Measurements from ENCODE around the gene LRRC3.

The LRRC3 gene

GRCh38 chr21:44459712-44460440 lies 4.6 kb downstream of the LRRC3 start:
- no peak for DNase-seq

GRCh38 chr21:44460441-44460755 lies 5.1 kb downstream of the LRRC3 start:
- DNase-seq: no peak

GRCh38 chr21:44461005-44461404 lies 5.7 kb downstream of the LRRC3 start:
- no peak for DNase-seq

GRCh38 chr21:44461464-44462001 lies 6.2 kb downstream of the LRRC3 start:
- DNase-seq: no peak

- no peak for DNase-seq
Measured at GRCh38 chr21:44462086-44462833, 7.0 kb downstream of the LRRC3 start.

- DNase-seq: no peak
Measured at GRCh38 chr21:44462834-44463200, 7.5 kb downstream of the LRRC3 start.

- DNase-seq: no peak
Measured at GRCh38 chr21:44463724-44464123, 8.4 kb downstream of the LRRC3 start.

GRCh38 chr21:44464351-44464750 lies 9.0 kb downstream of the LRRC3 start:
- DNase-seq: no peak

GRCh38 chr21:44466351-44466954 lies 11.1 kb downstream of the LRRC3 start:
- no peak for DNase-seq

GRCh38 chr21:44466996-44467858 lies 11.9 kb downstream of the LRRC3 start:
- no peak for DNase-seq

GRCh38 chr21:44467859-44468195 lies 12.5 kb downstream of the LRRC3 start:
- DNase-seq: no peak

GRCh38 chr21:44471341-44471740 lies 16.0 kb downstream of the LRRC3 start:
- DNase-seq: no peak

- DNase-seq: no peak
Measured at GRCh38 chr21:44471996-44472395, 16.7 kb downstream of the LRRC3 start.

- no peak for DNase-seq
Measured at GRCh38 chr21:44473915-44474555, 18.7 kb downstream of the LRRC3 start.

GRCh38 chr21:44475266-44475845 lies 20.0 kb downstream of the LRRC3 start:
- DNase-seq: no peak

- no peak for DNase-seq
Measured at GRCh38 chr21:44477131-44477530, 21.8 kb downstream of the LRRC3 start.

- no peak for DNase-seq
Measured at GRCh38 chr21:44477712-44478111, 22.4 kb downstream of the LRRC3 start.

- no peak for DNase-seq
Measured at GRCh38 chr21:44478124-44478800, 23.0 kb downstream of the LRRC3 start.

GRCh38 chr21:44478801-44479167 lies 23.5 kb downstream of the LRRC3 start:
- DNase-seq: no peak

GRCh38 chr21:44479556-44480199 lies 24.4 kb downstream of the LRRC3 start:
- peak; percentile 2 for DNase-seq

Measured in NCI-H774 (cell line).